HEK293 (cell line): ENCODE results near the gene PAQR7.
A peak's percentile ranks its signal among the peaks of the same experiment; 100 is the strongest.

Experiments
- BCL11B ChIP-seq: fragments of 450-650 bp; formaldehyde crosslinking; IDR thresholded peaks from 2 replicates; pipeline ENCODE4 v1.5.1; 2016; ENCODE audit warnings: low read depth, missing biosample characterization, missing genetic modification characterization
- FEZF1 ChIP-seq: fragments of 450-650 bp; formaldehyde crosslinking; IDR thresholded peaks from 2 replicates; pipeline ENCODE4 v1.5.1; 2016; ENCODE audit warnings: missing biosample characterization, missing genetic modification characterization
- GLIS2 ChIP-seq: fragments of 450-650 bp; formaldehyde crosslinking; IDR thresholded peaks from 2 replicates; pipeline ENCODE4 v1.5.1; 2016; ENCODE audit warnings: missing biosample characterization, missing genetic modification characterization
- HOXA7 ChIP-seq: sonication (generic); formaldehyde crosslinking; IDR thresholded peaks from 2 replicates; pipeline ENCODE4 v1.8.1; 2022; ENCODE audit warnings: missing genetic modification reagents, borderline replicate concordance
- HOXC10 ChIP-seq: sonication (generic); formaldehyde crosslinking; IDR thresholded peaks from 2 replicates; pipeline ENCODE4 v1.8.1; 2023; ENCODE audit warnings: mild to moderate bottlenecking, missing genetic modification reagents
- MZF1 ChIP-seq: fragments of 450-650 bp; formaldehyde crosslinking; IDR thresholded peaks from 2 replicates; pipeline ENCODE4 v1.5.1; 2017; ENCODE audit warnings: missing biosample characterization, missing genetic modification characterization, borderline replicate concordance
- REPIN1 ChIP-seq: fragments of 450-650 bp; formaldehyde crosslinking; IDR thresholded peaks from 2 replicates; pipeline ENCODE4 v1.5.1; 2017; ENCODE audit warnings: missing biosample characterization, missing genetic modification characterization, low read depth
- SALL2 ChIP-seq: fragments of 450-650 bp; formaldehyde crosslinking; IDR thresholded peaks from 2 replicates; pipeline ENCODE4 v1.5.0; 2017; ENCODE audit warnings: missing biosample characterization, mild to moderate bottlenecking, missing genetic modification characterization, borderline replicate concordance
- SP2 ChIP-seq: fragments of 450-650 bp; formaldehyde crosslinking; IDR thresholded peaks from 2 replicates; pipeline ENCODE4 v1.5.1; 2016; ENCODE audit warnings: missing biosample characterization, missing genetic modification characterization
- SP3 ChIP-seq: fragments of 450-650 bp; formaldehyde crosslinking; IDR thresholded peaks from 2 replicates; pipeline ENCODE4 v1.5.1; 2016; ENCODE audit warnings: missing biosample characterization, missing genetic modification characterization
- ZBTB21 ChIP-seq: fragments of 450-650 bp; formaldehyde crosslinking; IDR thresholded peaks from 2 replicates; pipeline ENCODE4 v1.5.1; 2017; ENCODE audit warnings: missing biosample characterization, missing genetic modification characterization
- ZBTB48 ChIP-seq: fragments of 450-650 bp; formaldehyde crosslinking; IDR thresholded peaks from 2 replicates; pipeline ENCODE4 v1.5.1; 2016; ENCODE audit warnings: missing biosample characterization, missing genetic modification characterization
- ZEB2 ChIP-seq: fragments of 450-650 bp; formaldehyde crosslinking; IDR thresholded peaks from 2 replicates; pipeline ENCODE4 v1.5.1; 2016; ENCODE audit warnings: missing biosample characterization, missing genetic modification characterization
- ZFHX2 ChIP-seq: fragments of 450-650 bp; formaldehyde crosslinking; conservative IDR thresholded peaks from 2 replicates; pipeline ENCODE4 v1.5.1; 2016; ENCODE audit warnings: missing biosample characterization, missing genetic modification characterization
- ZFP69B ChIP-seq: fragments of 450-650 bp; formaldehyde crosslinking; IDR thresholded peaks from 2 replicates; pipeline ENCODE4 v1.5.1; 2016; ENCODE audit warnings: missing biosample characterization, missing genetic modification characterization
- ZNF16 ChIP-seq: fragments of 450-650 bp; formaldehyde crosslinking; IDR thresholded peaks from 2 replicates; pipeline ENCODE4 v1.5.1; 2016; ENCODE audit warnings: low read depth, missing biosample characterization, missing genetic modification characterization
- ZNF24 ChIP-seq: fragments of 450-650 bp; formaldehyde crosslinking; IDR thresholded peaks from 2 replicates; pipeline ENCODE4 v1.5.1; 2016; ENCODE audit warnings: missing biosample characterization, missing genetic modification characterization
- ZNF266 ChIP-seq: fragments of 450-650 bp; formaldehyde crosslinking; IDR thresholded peaks from 2 replicates; pipeline ENCODE4 v1.5.1; 2016; ENCODE audit warnings: missing biosample characterization, missing genetic modification characterization, low read depth
- ZNF324 ChIP-seq: fragments of 450-650 bp; formaldehyde crosslinking; IDR thresholded peaks from 2 replicates; pipeline ENCODE4 v1.5.1; 2016; ENCODE audit warnings: missing biosample characterization, missing genetic modification characterization
- ZNF596 ChIP-seq: fragments of 450-650 bp; IDR thresholded peaks from 2 replicates; pipeline ENCODE4 v1.5.0; 2018; ENCODE audit warnings: missing biosample characterization, mild to moderate bottlenecking, missing genetic modification characterization, moderate library complexity
- ZNF677 ChIP-seq: fragments of 450-650 bp; IDR thresholded peaks from 2 replicates; pipeline ENCODE4 v1.5.0; 2018; ENCODE audit warnings: missing biosample characterization, mild to moderate bottlenecking, missing genetic modification characterization, moderate library complexity
- ZNF768 ChIP-seq: fragments of 450-650 bp; formaldehyde crosslinking; IDR thresholded peaks from 2 replicates; pipeline ENCODE4 v1.5.1; 2018; ENCODE audit warnings: missing biosample characterization, mild to moderate bottlenecking, missing genetic modification characterization
- ZNF776 ChIP-seq: fragments of 450-650 bp; formaldehyde crosslinking; IDR thresholded peaks from 2 replicates; pipeline ENCODE4 v1.5.0; 2017; ENCODE audit warnings: missing biosample characterization, missing genetic modification characterization, borderline replicate concordance
- TF ChIP-seq, protein P1 (sequence below): fragments of 450-650 bp; formaldehyde crosslinking; IDR thresholded peaks from 2 replicates; pipeline ENCODE4 v1.5.1; 2016; ENCODE audit warnings: missing biosample characterization, missing genetic modification characterization
- TF ChIP-seq, protein P2 (sequence below): fragments of 450-650 bp; formaldehyde crosslinking; IDR thresholded peaks from 2 replicates; pipeline ENCODE4 v1.5.1; 2016; ENCODE audit warnings: missing biosample characterization, missing genetic modification characterization
- TF ChIP-seq, protein P3 (sequence below): fragments of 450-650 bp; formaldehyde crosslinking; IDR thresholded peaks from 2 replicates; pipeline ENCODE4 v1.5.1; 2016; ENCODE audit warnings: missing biosample characterization, missing genetic modification characterization
- TF ChIP-seq, protein P4 (sequence below): fragments of 450-650 bp; formaldehyde crosslinking; IDR thresholded peaks from 2 replicates; pipeline ENCODE4 v1.5.1; 2016; ENCODE audit warnings: missing biosample characterization, missing genetic modification characterization
- TF ChIP-seq, protein P5 (sequence below): fragments of 450-650 bp; IDR thresholded peaks from 2 replicates; pipeline ENCODE4 v1.5.1; 2018; ENCODE audit warnings: missing biosample characterization, mild to moderate bottlenecking, missing genetic modification characterization
- TF ChIP-seq, protein P6 (sequence below): fragments of 450-650 bp; formaldehyde crosslinking; IDR thresholded peaks from 2 replicates; pipeline ENCODE4 v1.5.1; 2017; ENCODE audit warnings: missing biosample characterization, missing genetic modification characterization

PAQR7 gene

DNA sequence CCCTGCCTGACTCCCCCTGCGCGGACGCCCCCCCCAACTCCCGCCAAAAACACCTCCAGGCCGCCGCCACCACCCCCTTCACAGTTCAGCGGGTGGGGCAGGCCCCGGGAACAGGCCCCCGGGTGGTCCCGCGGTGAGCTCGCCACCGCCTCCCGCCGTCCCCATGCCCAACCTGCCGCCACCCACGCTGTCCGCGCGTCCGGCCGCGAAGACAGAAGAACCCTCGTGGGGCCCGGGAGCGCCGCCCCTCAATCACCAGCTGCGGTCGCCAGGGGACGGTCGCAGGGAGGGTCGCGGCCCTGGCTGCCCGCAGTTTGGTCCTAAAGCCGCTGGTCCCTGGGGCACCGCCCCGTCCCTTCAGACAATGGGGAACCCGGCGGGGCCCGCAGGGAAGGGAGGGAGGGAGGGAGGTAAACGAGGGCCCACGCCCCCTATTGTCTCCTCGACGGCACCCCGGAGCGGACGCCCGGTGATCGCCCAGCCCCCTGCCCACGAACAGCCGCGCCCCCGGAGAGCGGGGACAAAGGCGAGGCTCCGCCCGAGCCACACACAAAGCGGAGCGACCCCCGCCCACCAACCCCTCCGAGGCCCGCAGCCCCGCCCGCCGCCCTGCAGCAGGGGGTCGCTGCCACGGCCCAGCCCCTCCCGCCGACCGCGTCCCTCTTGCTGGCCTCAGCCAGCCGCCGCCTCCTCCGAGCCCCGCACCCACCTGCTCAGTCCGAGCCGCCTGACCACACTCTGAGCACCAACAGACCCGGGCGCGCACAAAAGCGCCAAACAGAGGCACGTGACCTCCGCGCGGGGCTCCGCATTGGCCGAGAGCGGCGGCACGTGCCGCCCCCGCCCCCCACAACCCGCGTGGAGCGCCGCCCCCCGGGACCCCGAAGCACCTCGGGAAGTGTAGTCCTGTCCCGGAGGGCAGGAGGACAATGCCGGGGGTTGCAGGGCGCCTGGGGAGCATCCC is 30.5 kb upstream of the PAQR7 start, which contains the start of gene STMN1 (continued):
- TF ChIP-seq ZEB2 (peak; percentile 89), SALL2 (tag by site-specific recombination) (no peak), BCL11B (tag by site-specific recombination) (peak; percentile 96), ZBTB21 (tag by site-specific recombination) (no peak), HOXA7 (CRISPR knock-in tag) (no peak), ZFHX2 (peak; percentile 80), ZNF24 (peak; percentile 56; the same call in 1 of the 2 replicates), SP2 (tag by site-specific recombination) (peak; percentile 91), SP3 (tag by site-specific recombination) (peak; percentile 95), ZBTB48 (peak; percentile 90), ZNF776 (tag by site-specific recombination) (peak; percentile 47; the same call in 1 of the 2 replicates), ZNF266 (no peak), FEZF1 (tag by site-specific recombination) (no peak; the same call in 1 of the 2 replicates), ZNF324 (tag by site-specific recombination) (peak; percentile 74; the same call in 1 of the 2 replicates), ZNF596 (tag by site-specific recombination) (no peak), ZNF16 (tag by site-specific recombination) (no peak), GLIS2 (tag by site-specific recombination) (peak; percentile 100), REPIN1 (tag by site-specific recombination) (no peak), HOXC10 (CRISPR knock-in tag) (no peak), ZFP69B (tag by site-specific recombination) (peak; percentile 54; the same call in 1 of the 2 replicates), ZNF768 (tag by site-specific recombination) (no peak; the same call in 1 of the 2 replicates), ZNF677 (no peak), MZF1 (tag by site-specific recombination) (no peak)
- TF ChIP-seq, protein P1, sequence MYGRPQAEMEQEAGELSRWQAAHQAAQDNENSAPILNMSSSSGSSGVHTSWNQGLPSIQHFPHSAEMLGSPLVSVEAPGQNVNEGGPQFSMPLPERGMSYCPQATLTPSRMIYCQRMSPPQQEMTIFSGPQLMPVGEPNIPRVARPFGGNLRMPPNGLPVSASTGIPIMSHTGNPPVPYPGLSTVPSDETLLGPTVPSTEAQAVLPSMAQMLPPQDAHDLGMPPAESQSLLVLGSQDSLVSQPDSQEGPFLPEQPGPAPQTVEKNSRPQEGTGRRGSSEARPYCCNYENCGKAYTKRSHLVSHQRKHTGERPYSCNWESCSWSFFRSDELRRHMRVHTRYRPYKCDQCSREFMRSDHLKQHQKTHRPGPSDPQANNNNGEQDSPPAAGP: peak; percentile 74; the same call in 1 of the 2 replicates
- TF ChIP-seq, protein P2, sequence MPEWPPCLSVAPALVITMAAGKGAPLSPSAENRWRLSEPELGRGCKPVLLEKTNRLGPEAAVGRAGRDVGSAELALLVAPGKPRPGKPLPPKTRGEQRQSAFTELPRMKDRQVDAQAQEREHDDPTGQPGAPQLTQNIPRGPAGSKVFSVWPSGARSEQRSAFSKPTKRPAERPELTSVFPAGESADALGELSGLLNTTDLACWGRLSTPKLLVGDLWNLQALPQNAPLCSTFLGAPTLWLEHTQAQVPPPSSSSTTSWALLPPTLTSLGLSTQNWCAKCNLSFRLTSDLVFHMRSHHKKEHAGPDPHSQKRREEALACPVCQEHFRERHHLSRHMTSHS (tag by site-specific recombination): no peak
- TF ChIP-seq, protein P3, sequence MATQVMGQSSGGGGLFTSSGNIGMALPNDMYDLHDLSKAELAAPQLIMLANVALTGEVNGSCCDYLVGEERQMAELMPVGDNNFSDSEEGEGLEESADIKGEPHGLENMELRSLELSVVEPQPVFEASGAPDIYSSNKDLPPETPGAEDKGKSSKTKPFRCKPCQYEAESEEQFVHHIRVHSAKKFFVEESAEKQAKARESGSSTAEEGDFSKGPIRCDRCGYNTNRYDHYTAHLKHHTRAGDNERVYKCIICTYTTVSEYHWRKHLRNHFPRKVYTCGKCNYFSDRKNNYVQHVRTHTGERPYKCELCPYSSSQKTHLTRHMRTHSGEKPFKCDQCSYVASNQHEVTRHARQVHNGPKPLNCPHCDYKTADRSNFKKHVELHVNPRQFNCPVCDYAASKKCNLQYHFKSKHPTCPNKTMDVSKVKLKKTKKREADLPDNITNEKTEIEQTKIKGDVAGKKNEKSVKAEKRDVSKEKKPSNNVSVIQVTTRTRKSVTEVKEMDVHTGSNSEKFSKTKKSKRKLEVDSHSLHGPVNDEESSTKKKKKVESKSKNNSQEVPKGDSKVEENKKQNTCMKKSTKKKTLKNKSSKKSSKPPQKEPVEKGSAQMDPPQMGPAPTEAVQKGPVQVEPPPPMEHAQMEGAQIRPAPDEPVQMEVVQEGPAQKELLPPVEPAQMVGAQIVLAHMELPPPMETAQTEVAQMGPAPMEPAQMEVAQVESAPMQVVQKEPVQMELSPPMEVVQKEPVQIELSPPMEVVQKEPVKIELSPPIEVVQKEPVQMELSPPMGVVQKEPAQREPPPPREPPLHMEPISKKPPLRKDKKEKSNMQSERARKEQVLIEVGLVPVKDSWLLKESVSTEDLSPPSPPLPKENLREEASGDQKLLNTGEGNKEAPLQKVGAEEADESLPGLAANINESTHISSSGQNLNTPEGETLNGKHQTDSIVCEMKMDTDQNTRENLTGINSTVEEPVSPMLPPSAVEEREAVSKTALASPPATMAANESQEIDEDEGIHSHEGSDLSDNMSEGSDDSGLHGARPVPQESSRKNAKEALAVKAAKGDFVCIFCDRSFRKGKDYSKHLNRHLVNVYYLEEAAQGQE (tag by site-specific recombination): no peak
- TF ChIP-seq, protein P4, sequence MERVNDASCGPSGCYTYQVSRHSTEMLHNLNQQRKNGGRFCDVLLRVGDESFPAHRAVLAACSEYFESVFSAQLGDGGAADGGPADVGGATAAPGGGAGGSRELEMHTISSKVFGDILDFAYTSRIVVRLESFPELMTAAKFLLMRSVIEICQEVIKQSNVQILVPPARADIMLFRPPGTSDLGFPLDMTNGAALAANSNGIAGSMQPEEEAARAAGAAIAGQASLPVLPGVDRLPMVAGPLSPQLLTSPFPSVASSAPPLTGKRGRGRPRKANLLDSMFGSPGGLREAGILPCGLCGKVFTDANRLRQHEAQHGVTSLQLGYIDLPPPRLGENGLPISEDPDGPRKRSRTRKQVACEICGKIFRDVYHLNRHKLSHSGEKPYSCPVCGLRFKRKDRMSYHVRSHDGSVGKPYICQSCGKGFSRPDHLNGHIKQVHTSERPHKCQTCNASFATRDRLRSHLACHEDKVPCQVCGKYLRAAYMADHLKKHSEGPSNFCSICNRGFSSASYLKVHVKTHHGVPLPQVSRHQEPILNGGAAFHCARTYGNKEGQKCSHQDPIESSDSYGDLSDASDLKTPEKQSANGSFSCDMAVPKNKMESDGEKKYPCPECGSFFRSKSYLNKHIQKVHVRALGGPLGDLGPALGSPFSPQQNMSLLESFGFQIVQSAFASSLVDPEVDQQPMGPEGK (tag by site-specific recombination): peak; percentile 99
- TF ChIP-seq, protein P5, sequence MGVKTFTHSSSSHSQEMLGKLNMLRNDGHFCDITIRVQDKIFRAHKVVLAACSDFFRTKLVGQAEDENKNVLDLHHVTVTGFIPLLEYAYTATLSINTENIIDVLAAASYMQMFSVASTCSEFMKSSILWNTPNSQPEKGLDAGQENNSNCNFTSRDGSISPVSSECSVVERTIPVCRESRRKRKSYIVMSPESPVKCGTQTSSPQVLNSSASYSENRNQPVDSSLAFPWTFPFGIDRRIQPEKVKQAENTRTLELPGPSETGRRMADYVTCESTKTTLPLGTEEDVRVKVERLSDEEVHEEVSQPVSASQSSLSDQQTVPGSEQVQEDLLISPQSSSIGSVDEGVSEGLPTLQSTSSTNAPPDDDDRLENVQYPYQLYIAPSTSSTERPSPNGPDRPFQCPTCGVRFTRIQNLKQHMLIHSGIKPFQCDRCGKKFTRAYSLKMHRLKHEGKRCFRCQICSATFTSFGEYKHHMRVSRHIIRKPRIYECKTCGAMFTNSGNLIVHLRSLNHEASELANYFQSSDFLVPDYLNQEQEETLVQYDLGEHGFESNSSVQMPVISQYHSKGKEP: no peak; the same call in 1 of the 2 replicates
- TF ChIP-seq, protein P6, sequence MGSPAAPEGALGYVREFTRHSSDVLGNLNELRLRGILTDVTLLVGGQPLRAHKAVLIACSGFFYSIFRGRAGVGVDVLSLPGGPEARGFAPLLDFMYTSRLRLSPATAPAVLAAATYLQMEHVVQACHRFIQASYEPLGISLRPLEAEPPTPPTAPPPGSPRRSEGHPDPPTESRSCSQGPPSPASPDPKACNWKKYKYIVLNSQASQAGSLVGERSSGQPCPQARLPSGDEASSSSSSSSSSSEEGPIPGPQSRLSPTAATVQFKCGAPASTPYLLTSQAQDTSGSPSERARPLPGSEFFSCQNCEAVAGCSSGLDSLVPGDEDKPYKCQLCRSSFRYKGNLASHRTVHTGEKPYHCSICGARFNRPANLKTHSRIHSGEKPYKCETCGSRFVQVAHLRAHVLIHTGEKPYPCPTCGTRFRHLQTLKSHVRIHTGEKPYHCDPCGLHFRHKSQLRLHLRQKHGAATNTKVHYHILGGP (tag by site-specific recombination): no peak
